DOHH2 (cell line): ENCODE data around the gene FOXG1.

ENCODE experiments used
- CTCF ChIP-seq: fragments of 200-600 bp; sonication (generic); IDR thresholded peaks from one replicate; pipeline ENCODE4 v1.5.1; 2014; ENCODE audit warnings: antibody characterized with exemption, mild to moderate bottlenecking, low read depth, low read length; ENCODE audit not compliant: poor library complexity, severe bottlenecking
- EZH2phosphoT487 ChIP-seq: fragments of 200-600 bp; sonication (generic); IDR thresholded peaks from 2 replicates; pipeline ENCODE4 v1.6.1; 2017; ENCODE audit warnings: borderline replicate concordance, mild to moderate bottlenecking, antibody characterized with exemption, low read length, moderate library complexity, mixed read lengths

- no peak for TF ChIP-seq CTCF
- no peak for TF ChIP-seq EZH2phosphoT487
Measured at GRCh38 chr14:28779456-28779855, 12.9 kb downstream of the FOXG1 start.
